Measurements from ENCODE around the gene KCNAB3. TPM values are rescaled to one million over a fixed set of nuclear protein-coding genes. Genes with fewer than 3 reads are reported as not detected.

The KCNAB3 gene
- total RNA-seq, 1 donor from 2014 or later, result 9.7 TPM

Other genes starting within 250 kb of the KCNAB3 start
- 177 and 178 TPM in 2 replicates for gene TP53, start 242.4 kb downstream of the KCNAB3 start, total RNA-seq
- 33.8 and 35.0 TPM in 2 replicates for gene WRAP53, start 241.4 kb downstream of the KCNAB3 start, total RNA-seq
- gene EFNB3, start 224.7 kb downstream of the KCNAB3 start, total RNA-seq, result 0.05 TPM in 1 of 2 replicates, not detected in the other
- gene DNAH2, start 212.1 kb downstream of the KCNAB3 start, total RNA-seq, result not detected in 2 replicates
- 121 and 128 TPM in 2 replicates for gene KDM6B, start 95.6 kb downstream of the KCNAB3 start, total RNA-seq
- 6.1 and 7.1 TPM in 2 replicates for gene TMEM88, start 74.8 kb downstream of the KCNAB3 start, total RNA-seq
- 45.2 and 47.5 TPM in 2 replicates for gene NAA38, start 72.3 kb downstream of the KCNAB3 start, total RNA-seq
- 12.7 and 14.0 TPM in 2 replicates for gene CYB5D1, start 71.9 kb downstream of the KCNAB3 start, total RNA-seq
- 152 and 158 TPM in 2 replicates for gene CHD3, start 41.1 kb downstream of the KCNAB3 start, total RNA-seq
- 6.2 and 6.5 TPM in 2 replicates for gene RNF227, start 13.6 kb downstream of the KCNAB3 start, total RNA-seq
- gene TRAPPC1, start 2.1 kb upstream of the KCNAB3 start, total RNA-seq, result 150 and 159 TPM in 2 replicates
- 52.4 and 54.5 TPM in 2 replicates for gene CNTROB, start 2.4 kb upstream of the KCNAB3 start, total RNA-seq
- not detected in 2 replicates for gene GUCY2D, start 72.8 kb upstream of the KCNAB3 start, total RNA-seq
- not detected in 2 replicates for gene ALOX15B, start 109.2 kb upstream of the KCNAB3 start, total RNA-seq
- gene ALOX12B, start 157.9 kb upstream of the KCNAB3 start, total RNA-seq, result 0.77 and 0.88 TPM in 2 replicates
- gene ALOXE3, start 188.7 kb upstream of the KCNAB3 start, total RNA-seq, result not detected in 2 replicates
- gene HES7, start 194.2 kb upstream of the KCNAB3 start, total RNA-seq, result 1.5 and 2.1 TPM in 2 replicates
- 39.4 and 41.7 TPM in 2 replicates for gene PER1, start 222.5 kb upstream of the KCNAB3 start, total RNA-seq
- gene VAMP2, start 233.1 kb upstream of the KCNAB3 start, total RNA-seq, result 45.1 and 49.6 TPM in 2 replicates
- 20.9 and 21.4 TPM in 2 replicates for gene TMEM107, start 246.5 kb upstream of the KCNAB3 start, total RNA-seq